UCSD-AML1 (cell line): Measurements from ENCODE around the gene CACNA1S.
A peak's percentile ranks its signal among the peaks of the same experiment; 100 is the strongest.

ENCODE experiments used
- DNase-seq: peaks from one replicate; lab custom pipeline; 2025; ENCODE audit not compliant: unreplicated experiment; lab: John Stamatoyannopoulos, UW

The CACNA1S gene

GRCh38 chr1:201096041-201096461, 16.2 kb downstream of the CACNA1S start:
- no peak for DNase-seq

DNA sequence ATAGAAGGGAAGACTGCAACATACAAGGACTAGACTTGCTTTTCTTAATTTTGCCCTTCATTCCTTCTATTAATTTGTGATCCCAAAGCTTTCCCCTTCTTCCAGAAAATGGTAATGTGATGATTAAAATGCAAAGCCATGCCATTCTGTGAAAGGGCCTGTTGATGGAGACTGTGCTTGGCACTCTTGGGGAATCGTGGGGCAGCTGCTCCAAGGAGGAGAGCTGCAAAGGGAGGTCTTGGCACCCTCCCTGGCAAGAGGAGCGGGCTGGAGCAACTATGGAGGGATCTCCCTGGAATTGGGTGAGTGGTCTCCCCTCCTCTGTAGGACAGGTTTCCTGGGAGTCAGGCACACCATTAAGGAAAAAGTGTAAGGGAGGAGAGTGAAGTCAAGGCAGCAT, 16.6 kb downstream of the CACNA1S start:
- no peak for DNase-seq

- DNase-seq, result no peak
These were observed 17.4 kb downstream of the CACNA1S start for GRCh38 chr1:201094832-201095231.

DNA sequence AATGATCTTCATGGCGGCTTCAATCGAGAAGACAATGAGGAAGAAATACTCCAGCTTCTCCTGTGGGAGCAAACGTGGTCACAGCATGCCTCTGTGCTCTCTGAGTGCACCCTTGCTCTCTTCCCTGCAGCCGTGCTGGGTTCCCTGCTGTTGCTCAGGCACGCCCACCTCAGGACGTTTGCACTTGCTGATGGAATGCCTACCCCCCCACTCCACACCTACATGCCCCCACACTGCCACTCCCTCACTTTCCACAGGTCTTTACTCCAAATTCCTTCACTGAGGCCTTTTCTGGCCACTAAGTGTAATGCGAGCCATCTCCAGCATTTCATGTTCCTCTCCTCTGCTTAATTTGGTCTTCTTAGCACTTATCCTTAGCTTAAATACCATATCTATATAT, 18.3 kb downstream of the CACNA1S start:
- DNase-seq, result no peak

GRCh38 chr1:201093561-201093960, 18.7 kb downstream of the CACNA1S start:
- DNase-seq, result no peak

GRCh38 chr1:201092738-201093137, 19.5 kb downstream of the CACNA1S start:
- no peak for DNase-seq

DNA sequence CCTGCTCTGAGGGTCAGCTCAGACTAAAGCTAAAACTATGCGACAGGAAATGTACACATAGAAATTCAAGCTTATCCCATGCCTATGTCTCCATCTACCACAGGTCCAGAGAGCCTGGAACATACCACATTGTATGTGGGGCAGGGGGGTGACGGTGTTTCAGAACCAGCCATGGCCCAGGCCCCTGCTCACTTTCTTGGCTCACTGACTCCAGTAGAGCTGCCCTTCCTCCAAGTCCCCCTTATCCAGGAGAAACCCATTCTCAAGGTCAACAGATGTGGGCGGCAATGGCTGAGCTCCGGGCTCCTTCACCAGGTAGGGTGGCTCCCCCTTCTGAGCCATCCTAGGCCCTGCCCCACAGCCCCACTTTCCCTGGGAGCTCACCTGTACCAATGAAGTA, 21.0 kb downstream of the CACNA1S start:
- DNase-seq, result no peak

DNA sequence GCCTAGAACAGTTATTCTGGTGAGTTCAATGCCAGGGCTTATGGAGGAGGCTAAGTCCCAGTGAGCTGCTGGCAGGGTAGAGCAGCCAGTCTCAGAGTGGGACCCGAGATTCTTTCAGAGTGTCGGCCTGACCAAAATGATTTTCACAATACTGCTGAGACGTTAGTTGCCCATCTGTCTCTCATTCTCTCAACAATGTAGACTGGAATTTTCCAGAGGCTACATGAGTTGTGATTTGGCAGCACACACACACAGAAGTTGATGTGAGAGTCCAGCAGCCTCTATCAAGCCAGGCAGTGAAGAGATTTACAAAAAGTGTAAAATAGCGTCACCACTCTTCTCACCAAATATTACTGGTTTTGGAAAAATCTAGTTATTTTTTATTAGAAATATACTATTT, 21.7 kb downstream of the CACNA1S start:
- no peak for DNase-seq

GRCh38 chr1:201089596-201089995, 22.6 kb downstream of the CACNA1S start:
- no peak for DNase-seq

GRCh38 chr1:201088901-201089525, 23.2 kb downstream of the CACNA1S start:
- DNase-seq, result no peak

GRCh38 chr1:201088395-201088794, 23.8 kb downstream of the CACNA1S start:
- DNase-seq, result no peak

- peak; percentile 62 for DNase-seq
These were observed 26.1 kb downstream of the CACNA1S start for GRCh38 chr1:201085902-201086735.

GRCh38 chr1:201084295-201084694, 27.9 kb downstream of the CACNA1S start:
- DNase-seq, result no peak

DNA sequence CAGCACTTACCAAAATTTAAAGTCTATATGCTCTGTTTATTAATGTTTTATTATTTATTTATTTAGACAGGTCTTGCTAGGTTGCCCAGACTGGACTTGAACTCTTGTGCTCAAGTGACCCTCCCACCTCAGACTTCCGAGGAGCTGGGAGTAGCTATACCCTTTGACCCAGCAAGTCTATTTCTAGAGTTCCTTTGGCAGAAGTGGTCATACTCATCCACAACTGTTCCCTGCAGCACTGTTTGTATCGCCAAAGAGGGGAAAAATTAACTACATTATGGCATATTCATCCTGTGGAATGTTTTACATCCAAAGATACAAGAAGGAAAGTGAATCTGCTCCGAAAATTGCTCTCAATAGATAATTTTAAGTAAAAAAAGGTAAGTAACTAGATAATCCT, 28.5 kb downstream of the CACNA1S start:
- DNase-seq, result no peak

DNA sequence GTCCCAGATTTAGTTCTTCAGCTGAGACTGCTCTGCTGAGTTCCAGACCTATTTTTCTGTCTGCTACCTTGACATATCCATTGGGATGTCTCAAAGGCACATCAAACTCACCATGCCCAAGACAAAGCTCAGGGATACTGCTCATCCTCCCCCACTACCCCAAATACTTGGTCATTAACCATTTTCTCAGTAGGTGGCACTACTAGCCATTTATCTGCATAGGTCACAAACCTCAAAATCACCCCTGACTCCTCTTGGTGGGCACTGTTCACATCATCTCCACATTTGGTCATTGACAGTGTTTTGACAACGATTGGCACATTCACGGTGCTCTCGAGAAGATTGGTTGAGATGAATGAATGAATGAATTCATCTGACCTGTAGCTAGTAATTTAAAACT, 32.1 kb downstream of the CACNA1S start:
- no peak for DNase-seq

DNA sequence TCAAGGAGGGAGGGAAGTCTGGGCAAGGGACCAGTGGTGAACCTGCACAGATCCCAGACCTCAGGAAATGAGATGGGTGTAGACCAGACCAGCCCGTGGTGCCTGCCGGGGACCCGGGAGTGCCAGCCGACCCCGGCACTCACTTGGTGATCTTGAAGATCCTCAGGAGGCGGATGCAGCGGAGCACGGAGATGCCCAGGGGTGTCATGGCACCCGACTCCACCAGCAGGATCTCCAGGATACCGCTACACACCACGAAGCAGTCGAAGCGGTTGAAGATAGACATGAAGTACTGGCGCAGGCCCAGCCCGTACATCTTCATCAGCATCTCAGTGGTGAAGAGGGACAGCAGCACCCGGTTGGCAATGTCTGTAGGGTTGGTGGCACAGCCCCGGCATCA, 34.5 kb downstream of the CACNA1S start:
- DNase-seq, result no peak

DNA sequence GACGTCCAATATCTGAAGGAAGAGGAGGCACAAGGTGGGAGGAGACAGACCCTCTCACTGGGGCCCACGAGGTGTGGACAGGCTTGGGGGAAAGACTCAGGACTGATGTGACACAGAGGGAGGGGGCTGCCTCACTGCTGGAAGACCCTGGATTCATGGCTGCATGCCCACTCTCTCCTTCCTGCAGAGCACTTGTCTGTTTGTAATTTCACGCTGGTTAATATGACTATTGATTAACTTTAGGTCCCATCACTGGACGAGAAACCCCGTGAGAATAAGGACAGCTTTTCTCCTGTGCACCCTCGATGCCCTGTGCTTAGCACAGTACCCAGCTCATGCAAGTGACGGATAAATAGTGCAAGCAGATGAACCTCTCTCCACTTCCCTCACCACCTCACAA, 35.1 kb downstream of the CACNA1S start:
- no peak for DNase-seq

- no peak for DNase-seq
These were observed 36.1 kb downstream of the CACNA1S start for GRCh38 chr1:201076092-201076491.

GRCh38 chr1:201074018-201074417, 38.2 kb downstream of the CACNA1S start:
- no peak for DNase-seq

- no peak for DNase-seq
These were observed 39.3 kb downstream of the CACNA1S start for GRCh38 chr1:201072922-201073321.

DNA sequence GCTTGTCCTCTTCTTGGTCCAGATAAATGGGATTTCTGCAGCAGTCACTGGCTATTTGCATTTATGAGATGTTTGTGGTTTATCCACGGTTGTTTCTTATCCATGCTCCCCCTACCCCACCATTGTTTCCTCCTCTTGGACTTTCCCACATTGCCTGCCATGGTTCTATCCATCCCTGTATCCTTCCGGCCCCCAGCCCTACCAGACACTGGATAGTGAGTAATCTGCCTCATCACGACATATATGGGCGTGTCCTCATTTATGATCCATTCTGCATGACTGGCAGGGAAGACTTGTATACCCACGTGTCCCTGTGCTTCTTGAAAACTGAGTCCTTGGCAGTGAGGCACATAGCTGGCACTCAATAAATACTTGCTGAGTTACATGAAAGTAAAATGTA, 40.1 kb downstream of the CACNA1S start:
- no peak for DNase-seq

DNA sequence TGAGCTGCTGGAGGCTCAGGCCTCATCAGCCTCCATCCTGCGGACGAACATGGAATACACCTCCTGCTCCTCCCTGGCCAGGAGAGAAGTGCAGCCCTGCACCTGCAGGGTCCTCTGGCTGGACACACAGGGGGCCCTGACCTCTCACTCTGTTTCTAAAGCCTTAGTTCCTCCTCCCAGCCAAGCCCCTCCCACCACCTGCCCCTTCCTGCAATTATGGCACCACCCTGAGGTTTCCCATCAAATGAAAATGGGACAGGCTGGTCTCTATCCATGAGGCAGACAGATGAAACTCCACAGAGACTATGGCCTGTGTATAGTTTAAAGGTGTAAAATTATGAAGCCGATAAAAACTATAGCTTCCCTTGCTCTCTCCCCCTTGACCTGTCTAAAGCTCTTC, 42.6 kb downstream of the CACNA1S start:
- DNase-seq, result no peak

DNA sequence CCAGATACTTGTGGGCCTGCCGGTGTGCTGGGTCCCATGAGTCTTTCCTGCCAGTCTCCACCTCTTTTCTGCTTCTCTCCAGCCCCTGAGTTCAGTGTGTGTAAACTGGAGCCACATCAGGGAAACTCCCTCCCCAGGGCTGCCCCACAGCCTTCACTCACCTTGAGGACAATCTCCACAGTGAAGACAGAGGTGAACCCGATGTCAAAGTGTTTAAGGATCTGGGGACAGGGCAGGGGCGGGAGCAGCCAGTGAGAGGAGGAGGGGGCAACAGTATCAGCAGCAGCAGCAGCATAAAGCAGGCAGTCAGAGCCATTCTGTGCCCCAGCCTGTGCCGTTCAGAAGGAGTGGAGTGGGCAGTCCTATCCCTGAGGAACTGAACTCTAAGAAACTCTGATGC, 43.2 kb downstream of the CACNA1S start:
- no peak for DNase-seq
